Uterus (tissue), 4 donors: ENCODE results near the gene DNAH17. TPM values are rescaled to one million over a fixed set of nuclear protein-coding genes. Genes with fewer than 3 reads are reported as not detected.

ENCODE experiments used
- DNase-seq, 2 donors: peaks; one replicate each; pipeline ENCODE4 v3.0.0-alpha.2; 2019 to 2020
- H3K27ac ChIP-seq, 2 donors: fragments of 200-600 bp; sonication (generic); 1 replicate in 1 of 2; 2 replicates in 1 of 2; pipeline ENCODE4 v1.5.1; 2016 to 2018
- H3K27me3 ChIP-seq, 2 donors: fragments of 200-600 bp; sonication (generic); one replicate each; pipeline ENCODE4 v1.5.1; 2018 to 2019; ENCODE audit warnings: control low read depth in 1 of 2
- H3K36me3 ChIP-seq, 2 donors: fragments of 200-600 bp; sonication (generic); one replicate each; pipeline ENCODE4 v1.5.1; 2019; ENCODE audit warnings: control low read depth in 1 of 2
- H3K4me1 ChIP-seq, 2 donors: fragments of 200-600 bp; sonication (generic); one replicate each; pipeline ENCODE4 v1.5.1; 2018 to 2019; ENCODE audit warnings: control low read depth in 1 of 2
- H3K4me3 ChIP-seq, 2 donors: fragments of 200-600 bp; sonication (generic); 1 replicate in 1 of 2; 2 replicates in 1 of 2; pipeline ENCODE4 v1.5.1; 2018 to 2019; ENCODE audit warnings: mild to moderate bottlenecking in 1 of 2
- H3K9me3 ChIP-seq, 2 donors: fragments of 200-600 bp; sonication (generic); one replicate each; pipeline ENCODE4 v1.5.1; 2019; ENCODE audit warnings: control low read depth in 1 of 2
- POLR2A ChIP-seq, 2 donors: fragments of 450-650 bp; IDR thresholded peaks; one replicate each; pipeline ENCODE4 v1.6.1; 2016; ENCODE audit warnings: antibody characterized with exemption in 2 of 2, mild to moderate bottlenecking in 1 of 2, moderate library complexity in 1 of 2
- intact Hi-C: fragments of 100-400 bp; cut with DNase I; formaldehyde crosslinking; loops from one replicate; pipeline ENCODE4 v1.15.1; 2023; ENCODE audit warnings: low total_unique reads
- total RNA-seq, 4 donors: library from RNA; depleted of rRNA in 3 of 4; stranded (reverse); fragments of >200 nt in 3 of 4; gene quantifications; one replicate each; pipeline versions ENCODE4 v1.1.0 to v1.2.4, GENCODE V29; 2014 to 2023
- TF ChIP-seq, protein P1 (sequence below), 4 experiments: fragments of 200-600 bp in 2 of 4; fragments of 450-650 bp in 2 of 4; sonication (generic) in 2 of 4; IDR thresholded peaks; one replicate each; pipeline ENCODE4 v1.5.1; 2016 to 2019; ENCODE audit warnings: antibody characterized with exemption in 4 of 4, mild to moderate bottlenecking in 2 of 4, moderate library complexity in 1 of 4
- donor health status: DM: yes; HTN: yes; CAD: no.

Gene DNAH17
- total RNA-seq, 4 donors from 2014 or later: 0.03 to 1.1 TPM; not detected in 2

DNA sequence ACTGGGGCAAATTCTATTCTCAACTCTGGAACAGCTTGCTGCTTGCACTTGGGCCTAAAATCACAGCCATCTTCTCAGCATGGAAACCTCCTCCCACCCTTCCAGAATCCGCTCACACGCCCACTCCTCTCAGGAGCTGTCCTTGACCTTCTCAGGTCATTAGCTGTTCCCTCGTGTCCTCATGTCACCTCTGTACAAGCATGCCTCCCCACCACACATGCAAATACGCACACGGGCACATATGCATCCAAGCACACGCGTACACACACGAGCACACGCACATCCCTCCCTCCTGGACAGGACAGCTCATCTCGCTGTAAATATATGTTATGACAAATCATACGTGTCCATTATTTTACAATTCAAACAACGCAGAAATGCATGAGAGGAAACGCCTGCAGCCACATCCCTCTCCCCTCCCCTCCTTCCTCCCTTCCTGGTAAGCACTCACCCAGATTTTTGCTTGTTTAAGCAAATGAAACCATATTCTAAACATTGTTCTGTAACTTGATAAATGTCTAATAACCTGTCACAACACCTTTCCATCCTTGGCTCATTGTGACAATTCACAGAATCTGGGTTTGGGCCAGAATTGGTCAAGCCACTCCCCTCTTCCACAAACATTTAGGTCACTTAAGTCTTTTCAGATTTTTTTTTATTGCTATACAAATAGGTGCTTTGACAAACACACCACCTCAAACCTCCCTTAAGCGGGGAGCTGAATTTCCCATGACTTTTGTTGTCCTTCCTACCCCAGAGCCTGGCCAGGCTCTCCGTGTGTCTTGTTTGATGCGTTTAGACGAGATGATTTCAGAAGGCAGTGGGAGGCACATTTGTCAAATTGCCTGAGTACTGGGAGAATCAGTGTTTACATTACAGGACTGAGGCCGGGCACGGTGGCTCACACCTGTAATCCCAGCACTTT lies 41.7 kb downstream of the DNAH17 start:
- no peaks in the 10 kb centered on the region for H3K36me3 ChIP-seq
- no peak for DNase-seq
- no peak overlapping the region for H3K27ac ChIP-seq
- no peak overlapping the region for H3K4me3 ChIP-seq
- intact Hi-C loops: no loop called here
- H3K4me1 ChIP-seq: no peaks in the 10 kb centered on the region
- no peaks in the 10 kb centered on the region for H3K27me3 ChIP-seq
- no peaks in the 10 kb centered on the region for H3K9me3 ChIP-seq
- TF ChIP-seq, protein P1, sequence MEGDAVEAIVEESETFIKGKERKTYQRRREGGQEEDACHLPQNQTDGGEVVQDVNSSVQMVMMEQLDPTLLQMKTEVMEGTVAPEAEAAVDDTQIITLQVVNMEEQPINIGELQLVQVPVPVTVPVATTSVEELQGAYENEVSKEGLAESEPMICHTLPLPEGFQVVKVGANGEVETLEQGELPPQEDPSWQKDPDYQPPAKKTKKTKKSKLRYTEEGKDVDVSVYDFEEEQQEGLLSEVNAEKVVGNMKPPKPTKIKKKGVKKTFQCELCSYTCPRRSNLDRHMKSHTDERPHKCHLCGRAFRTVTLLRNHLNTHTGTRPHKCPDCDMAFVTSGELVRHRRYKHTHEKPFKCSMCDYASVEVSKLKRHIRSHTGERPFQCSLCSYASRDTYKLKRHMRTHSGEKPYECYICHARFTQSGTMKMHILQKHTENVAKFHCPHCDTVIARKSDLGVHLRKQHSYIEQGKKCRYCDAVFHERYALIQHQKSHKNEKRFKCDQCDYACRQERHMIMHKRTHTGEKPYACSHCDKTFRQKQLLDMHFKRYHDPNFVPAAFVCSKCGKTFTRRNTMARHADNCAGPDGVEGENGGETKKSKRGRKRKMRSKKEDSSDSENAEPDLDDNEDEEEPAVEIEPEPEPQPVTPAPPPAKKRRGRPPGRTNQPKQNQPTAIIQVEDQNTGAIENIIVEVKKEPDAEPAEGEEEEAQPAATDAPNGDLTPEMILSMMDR (IDR thresholded peaks at IDR 0.05): no peak
- TF ChIP-seq POLR2A (IDR thresholded peaks at IDR 0.05): no peak

DNA sequence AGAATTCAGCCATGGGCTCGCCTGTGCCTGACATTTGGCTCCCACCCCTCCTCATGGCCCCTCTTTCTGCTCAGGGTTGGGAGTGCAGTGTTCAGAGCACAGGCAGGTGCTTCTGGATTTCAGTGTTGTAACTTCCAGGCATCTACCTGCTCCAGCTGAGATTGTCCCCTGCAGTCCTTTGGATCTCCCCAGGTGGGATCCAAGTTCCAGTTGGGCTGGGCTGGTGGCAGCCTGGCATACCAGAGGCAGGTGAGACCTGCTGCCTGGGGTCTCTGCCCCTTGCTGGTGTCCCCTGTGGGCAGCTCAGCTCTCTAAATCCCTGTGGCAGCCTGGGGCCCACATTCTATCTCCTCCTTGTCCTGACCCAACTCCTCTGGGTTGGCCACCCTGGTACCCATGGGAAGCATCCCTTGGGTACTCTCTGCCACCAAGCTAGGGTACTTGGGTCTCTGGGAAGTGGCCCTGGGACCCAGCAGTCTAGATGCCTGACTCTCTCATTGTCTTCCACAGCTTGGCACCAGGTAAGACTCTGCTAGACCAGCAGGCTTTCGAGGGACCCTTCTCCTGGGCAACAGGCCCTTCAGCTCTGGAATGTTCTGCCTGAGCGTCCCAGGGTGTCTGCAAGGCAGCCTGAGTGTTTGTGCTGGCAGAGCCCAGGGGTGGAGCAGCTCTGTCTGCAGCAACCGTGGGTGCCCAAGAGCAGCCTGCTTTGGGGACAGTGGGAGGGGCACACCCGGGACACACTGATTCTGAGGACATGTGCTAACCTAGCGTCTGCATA lies 42.5 kb downstream of the DNAH17 start:
- H3K4me1 ChIP-seq: no peaks in the 10 kb centered on the region
- no peaks in the 10 kb centered on the region for H3K36me3 ChIP-seq
- H3K27me3 ChIP-seq: no peaks in the 10 kb centered on the region
- H3K27ac ChIP-seq: no peak overlapping the region
- no peak for DNase-seq
- no peak overlapping the region for H3K4me3 ChIP-seq
- TF ChIP-seq, protein P1 (IDR thresholded peaks at IDR 0.05): no peak
- no peak for TF ChIP-seq POLR2A (IDR thresholded peaks at IDR 0.05)
- H3K9me3 ChIP-seq: no peaks in the 10 kb centered on the region
- intact Hi-C loops: no loop called here

DNA sequence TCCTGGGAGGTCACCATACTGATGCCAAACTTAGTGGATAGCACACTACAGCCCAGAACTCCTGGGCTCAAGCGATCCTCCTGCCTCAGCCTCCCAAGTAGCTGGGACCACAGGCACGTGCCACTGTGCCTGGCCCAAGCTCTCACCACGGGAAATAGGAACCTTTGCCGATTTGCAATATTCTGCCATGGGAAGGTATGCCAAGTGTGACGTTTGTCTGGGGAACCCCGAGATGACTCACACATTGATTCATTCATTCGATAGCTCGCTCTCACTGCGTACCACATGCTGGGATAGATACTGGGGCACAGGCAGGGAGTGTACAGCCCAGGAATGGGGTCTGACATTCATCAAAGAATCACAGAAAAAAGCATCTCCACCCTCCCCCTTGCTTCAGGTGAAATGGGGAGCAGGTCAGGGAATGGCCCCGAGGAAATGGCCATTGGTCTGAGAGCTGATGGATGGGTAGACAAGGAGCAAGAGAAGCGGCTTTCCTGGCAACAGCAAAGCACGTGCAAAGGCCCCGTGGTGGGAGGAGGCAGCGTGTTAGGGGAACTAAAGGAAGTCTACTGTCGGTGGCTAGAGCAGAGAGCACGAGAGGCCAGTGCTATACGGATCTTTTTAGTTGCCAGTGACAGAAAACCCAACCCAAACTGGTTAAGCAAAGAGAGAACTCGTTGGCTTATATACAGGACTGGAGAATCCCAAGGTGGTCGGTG lies 44.1 kb downstream of the DNAH17 start:
- DNase-seq: no peak
- no peaks in the 10 kb centered on the region for H3K36me3 ChIP-seq
- no peaks in the 10 kb centered on the region for H3K27me3 ChIP-seq
- no peaks in the 10 kb centered on the region for H3K9me3 ChIP-seq
- intact Hi-C loops: no loop called here
- no peak overlapping the region for H3K27ac ChIP-seq
- TF ChIP-seq, protein P1 (IDR thresholded peaks at IDR 0.05): no peak
- no peak for TF ChIP-seq POLR2A (IDR thresholded peaks at IDR 0.05)
- no peaks in the 10 kb centered on the region for H3K4me1 ChIP-seq
- no peak overlapping the region for H3K4me3 ChIP-seq

DNA sequence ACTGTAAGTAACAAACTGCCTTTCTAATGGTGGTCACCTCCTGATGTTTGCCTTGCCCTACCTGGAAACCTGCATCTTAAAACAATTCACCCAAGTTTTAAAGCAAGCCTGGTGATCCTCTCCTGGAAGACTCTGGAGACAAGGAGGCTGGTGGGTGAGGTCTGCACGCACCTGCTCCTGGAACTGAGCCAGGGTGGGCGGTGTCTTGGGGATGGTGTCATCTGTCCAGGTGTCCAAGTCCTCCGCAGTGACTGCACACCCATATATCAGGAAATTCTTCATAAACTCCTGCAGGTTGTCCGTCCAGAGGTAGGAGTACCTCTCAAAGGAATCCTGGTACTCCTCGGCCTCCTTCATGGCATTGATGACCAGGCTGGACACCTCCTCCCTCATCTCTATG lies 44.9 kb downstream of the DNAH17 start:
- no peak overlapping the region for H3K27ac ChIP-seq
- no peak for TF ChIP-seq POLR2A (IDR thresholded peaks at IDR 0.05)
- TF ChIP-seq, protein P1 (IDR thresholded peaks at IDR 0.05): no peak
- DNase-seq: no peak
- H3K4me3 ChIP-seq: no peak overlapping the region
- no peaks in the 10 kb centered on the region for H3K36me3 ChIP-seq
- H3K27me3 ChIP-seq: no peaks in the 10 kb centered on the region
- H3K9me3 ChIP-seq: no peaks in the 10 kb centered on the region
- H3K4me1 ChIP-seq: no peaks in the 10 kb centered on the region
- intact Hi-C loops: no loop called here
